ENCODE results near the gene MORN1.

MORN1 gene

DNA sequence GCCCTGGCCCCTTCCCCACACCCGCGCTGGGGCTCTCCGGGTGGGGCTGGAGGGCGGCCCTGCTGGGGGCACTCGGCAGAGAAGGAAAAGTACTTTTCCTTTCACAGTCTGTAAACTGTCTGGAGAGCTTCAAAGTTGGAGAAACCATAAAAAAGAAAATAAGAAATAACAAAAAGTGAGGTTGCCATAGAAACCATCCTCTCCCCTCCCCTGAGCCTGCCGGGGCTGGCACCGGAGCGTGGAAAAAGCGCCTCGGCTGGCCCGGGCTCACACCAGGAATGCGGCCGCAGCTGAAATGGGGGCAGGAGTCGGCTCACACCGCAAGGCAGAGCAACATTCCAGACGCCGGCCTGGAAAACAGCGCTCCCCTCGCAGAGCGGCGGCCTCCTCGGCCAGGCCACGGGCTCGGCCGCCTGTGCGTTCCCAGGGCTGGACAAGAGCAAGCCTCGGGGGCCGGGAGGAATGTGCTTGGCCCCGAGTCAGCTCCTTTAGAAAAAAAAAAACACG is 69.2 kb downstream of the MORN1 start:
- TF ChIP-seq POLR2A (IDR thresholded peaks at IDR 0.05; ENCODE audit: low read depth, low read length) (no peak), SPI1 (IDR thresholded peaks at IDR 0.05; ENCODE audit: low read depth, low read length) (no peak), PAX5 (IDR thresholded peaks at IDR 0.05; ENCODE audit: insufficient read depth, low read length, severe bottlenecking) (no peak), POU2F2 (IDR thresholded peaks at IDR 0.05; ENCODE audit: low read depth, low read length) (no peak), TAF1 (IDR thresholded peaks at IDR 0.05; ENCODE audit: low read depth, low read length) (no peak), POLR2AphosphoS5 (IDR thresholded peaks at IDR 0.05; ENCODE audit: low read depth, low read length) (no peak)
- DNase-seq (ENCODE audit: insufficient read length, low spot score) (no peak), FAIRE-seq (no peak)

DNA sequence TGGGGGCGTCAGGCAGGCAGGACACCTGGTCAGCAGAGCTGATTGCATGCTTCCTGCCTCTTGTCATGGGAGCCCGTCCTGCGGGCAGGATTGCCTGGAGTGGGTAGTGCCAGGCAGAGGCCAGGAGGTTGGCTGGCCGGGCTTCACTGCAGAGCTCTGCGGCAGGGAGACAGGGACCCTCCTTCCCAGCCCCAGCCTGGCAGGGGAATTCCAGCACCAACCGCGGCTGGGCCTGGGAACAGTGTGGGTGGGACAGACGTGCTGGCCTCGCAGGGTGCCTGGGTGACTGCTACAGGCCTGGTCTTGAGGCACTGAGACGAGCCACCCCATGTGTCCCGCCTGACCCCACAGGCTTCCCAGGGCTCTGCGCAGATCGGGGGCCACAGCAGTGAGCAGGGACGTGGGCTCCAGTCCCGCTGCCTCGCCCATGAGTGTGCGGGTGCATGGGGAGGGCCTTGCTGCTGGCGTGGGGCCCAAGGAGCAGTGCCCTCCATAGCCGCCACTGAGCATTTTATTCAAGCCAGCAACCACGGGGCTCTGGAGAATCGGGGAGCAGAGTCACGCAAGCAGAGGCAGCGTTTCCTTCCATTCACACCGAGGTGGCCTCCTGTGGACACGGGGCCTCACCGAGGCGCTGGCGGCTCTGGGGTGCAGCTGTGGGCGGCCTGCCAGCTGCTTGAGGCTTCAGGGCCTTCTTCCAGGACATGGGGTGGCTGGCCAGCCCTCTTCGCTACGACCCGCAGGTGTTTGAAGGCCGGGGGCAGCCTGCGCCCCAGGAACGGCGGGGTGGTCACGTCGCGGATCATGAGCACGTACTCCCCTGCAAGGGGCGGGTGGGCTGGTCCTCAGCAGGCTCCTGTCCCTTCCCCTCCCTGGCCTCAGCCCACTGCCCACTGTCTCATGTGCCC is 70.3 kb downstream of the MORN1 start:
- FAIRE-seq (no peak), DNase-seq (ENCODE audit: insufficient read length, low spot score) (no peak)
- TF ChIP-seq POLR2A (IDR thresholded peaks at IDR 0.05; ENCODE audit: low read depth, low read length) (no peak), POU2F2 (IDR thresholded peaks at IDR 0.05; ENCODE audit: low read depth, low read length) (no peak), POLR2AphosphoS5 (IDR thresholded peaks at IDR 0.05; ENCODE audit: low read depth, low read length) (no peak), PAX5 (IDR thresholded peaks at IDR 0.05; ENCODE audit: insufficient read depth, low read length, severe bottlenecking) (no peak), SPI1 (IDR thresholded peaks at IDR 0.05; ENCODE audit: low read depth, low read length) (no peak), TAF1 (IDR thresholded peaks at IDR 0.05; ENCODE audit: low read depth, low read length) (no peak)

DNA sequence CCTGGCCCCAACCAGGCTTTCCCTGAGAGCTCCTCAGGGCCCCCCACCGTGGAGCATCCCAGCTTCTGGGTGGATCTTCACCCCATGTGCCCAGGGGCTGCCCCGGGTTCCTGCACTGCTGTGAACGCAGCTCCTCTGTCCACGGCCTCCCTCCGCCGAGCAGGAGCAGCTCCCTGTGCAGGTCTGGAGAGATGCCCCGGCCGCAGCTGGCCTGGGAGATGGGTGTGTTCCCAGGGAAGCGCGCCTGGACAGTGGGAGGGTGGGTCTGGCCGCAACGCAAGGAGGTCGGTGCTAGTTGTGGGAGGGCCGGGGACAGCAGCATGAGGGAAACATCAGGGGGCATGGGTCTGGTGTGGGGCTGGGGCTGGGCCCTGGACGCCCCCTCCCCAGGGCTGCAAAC is 71.3 kb downstream of the MORN1 start:
- TF ChIP-seq SPI1 (IDR thresholded peaks at IDR 0.05; ENCODE audit: low read depth, low read length) (no peak), TAF1 (IDR thresholded peaks at IDR 0.05; ENCODE audit: low read depth, low read length) (no peak), POU2F2 (IDR thresholded peaks at IDR 0.05; ENCODE audit: low read depth, low read length) (no peak), POLR2A (IDR thresholded peaks at IDR 0.05; ENCODE audit: low read depth, low read length) (no peak), POLR2AphosphoS5 (IDR thresholded peaks at IDR 0.05; ENCODE audit: low read depth, low read length) (no peak), PAX5 (IDR thresholded peaks at IDR 0.05; ENCODE audit: insufficient read depth, low read length, severe bottlenecking) (no peak)
- FAIRE-seq (no peak), DNase-seq (ENCODE audit: insufficient read length, low spot score) (no peak)

DNA sequence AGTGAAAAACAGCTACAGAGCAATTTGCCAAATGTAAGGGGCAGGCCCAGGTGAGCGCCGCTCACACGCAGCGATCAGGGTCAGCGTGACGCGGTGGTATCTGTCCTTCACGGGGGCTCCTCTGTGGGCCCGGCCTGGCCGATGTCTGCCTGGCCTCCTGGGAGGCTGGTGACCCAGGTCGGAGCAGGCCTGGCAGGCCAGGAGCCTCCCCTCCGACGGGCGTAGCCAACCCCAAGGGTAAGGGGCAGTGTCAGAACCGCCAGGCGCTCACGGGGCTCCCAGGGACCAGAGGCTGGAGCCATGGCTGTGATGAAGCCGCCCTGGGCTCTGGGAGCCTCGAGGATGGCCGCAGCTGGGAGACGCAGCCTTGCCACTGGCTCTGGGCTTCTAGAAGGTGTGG is 72.1 kb downstream of the MORN1 start:
- FAIRE-seq, result no peak
- no peak for DNase-seq (ENCODE audit: insufficient read length, low spot score)
- no peak for TF ChIP-seq PAX5 (IDR thresholded peaks at IDR 0.05; ENCODE audit: insufficient read depth, low read length, severe bottlenecking)
- no peak for TF ChIP-seq TAF1 (IDR thresholded peaks at IDR 0.05; ENCODE audit: low read depth, low read length)
- no peak for TF ChIP-seq POLR2AphosphoS5 (IDR thresholded peaks at IDR 0.05; ENCODE audit: low read depth, low read length)
- no peak for TF ChIP-seq SPI1 (IDR thresholded peaks at IDR 0.05; ENCODE audit: low read depth, low read length)
- no peak for TF ChIP-seq POLR2A (IDR thresholded peaks at IDR 0.05; ENCODE audit: low read depth, low read length)
- TF ChIP-seq POU2F2 (IDR thresholded peaks at IDR 0.05; ENCODE audit: low read depth, low read length), result no peak

DNA sequence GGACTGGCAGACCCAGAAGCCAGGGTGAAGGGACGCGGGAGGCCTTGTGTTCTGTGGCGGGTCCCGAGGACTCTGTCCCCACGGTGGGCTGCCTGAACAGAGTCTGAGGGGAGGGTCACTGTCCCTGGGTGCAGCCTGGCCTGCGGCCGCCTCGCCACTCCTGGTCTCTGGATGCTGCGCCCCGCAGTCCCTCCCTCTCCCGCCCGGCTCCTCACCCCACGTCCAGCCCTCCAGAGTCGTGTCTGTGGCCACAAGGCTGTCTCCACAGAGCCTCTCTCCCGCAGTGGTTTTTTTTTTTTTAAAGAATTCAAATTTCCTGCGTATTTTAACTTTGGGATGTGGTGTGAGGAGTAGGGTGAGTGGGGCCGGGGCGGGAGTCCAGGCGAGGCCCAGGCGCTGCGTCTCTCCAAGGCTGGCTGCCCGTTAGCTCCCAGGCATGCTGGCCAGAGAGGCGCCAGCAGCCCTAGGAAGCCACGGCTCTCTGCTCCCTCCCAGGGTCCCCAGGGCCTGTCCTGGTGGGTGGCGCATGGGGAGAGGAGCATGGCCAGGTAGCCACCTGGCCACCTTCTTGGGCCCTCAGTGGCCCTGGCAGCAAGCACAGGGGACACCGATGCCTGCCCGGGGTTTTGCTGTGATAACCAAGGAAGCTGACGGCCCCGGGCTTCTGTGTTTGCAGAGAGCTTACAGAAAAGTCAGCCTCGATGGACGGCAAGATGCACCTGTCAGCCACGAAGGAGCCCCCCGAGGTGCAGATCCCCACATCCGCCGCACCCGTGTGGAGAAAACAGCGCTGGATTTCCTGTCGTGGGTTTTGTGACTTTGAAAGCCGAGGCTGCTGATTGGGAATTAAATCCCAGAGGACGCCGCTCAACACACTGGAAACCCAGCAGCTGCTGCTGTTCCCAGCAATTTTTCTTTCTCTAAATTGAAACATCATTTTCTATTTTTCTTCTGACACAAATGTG is 72.8 kb downstream of the MORN1 start:
- TF ChIP-seq SPI1 (IDR thresholded peaks at IDR 0.05; ENCODE audit: low read depth, low read length), result no peak
- TF ChIP-seq POLR2AphosphoS5 (IDR thresholded peaks at IDR 0.05; ENCODE audit: low read depth, low read length), result no peak
- TF ChIP-seq PAX5 (IDR thresholded peaks at IDR 0.05; ENCODE audit: insufficient read depth, low read length, severe bottlenecking), result no peak
- no peak for TF ChIP-seq POLR2A (IDR thresholded peaks at IDR 0.05; ENCODE audit: low read depth, low read length)
- no peak for TF ChIP-seq TAF1 (IDR thresholded peaks at IDR 0.05; ENCODE audit: low read depth, low read length)
- no peak for TF ChIP-seq POU2F2 (IDR thresholded peaks at IDR 0.05; ENCODE audit: low read depth, low read length)
- FAIRE-seq (no peak), DNase-seq (ENCODE audit: insufficient read length, low spot score) (no peak)

DNA sequence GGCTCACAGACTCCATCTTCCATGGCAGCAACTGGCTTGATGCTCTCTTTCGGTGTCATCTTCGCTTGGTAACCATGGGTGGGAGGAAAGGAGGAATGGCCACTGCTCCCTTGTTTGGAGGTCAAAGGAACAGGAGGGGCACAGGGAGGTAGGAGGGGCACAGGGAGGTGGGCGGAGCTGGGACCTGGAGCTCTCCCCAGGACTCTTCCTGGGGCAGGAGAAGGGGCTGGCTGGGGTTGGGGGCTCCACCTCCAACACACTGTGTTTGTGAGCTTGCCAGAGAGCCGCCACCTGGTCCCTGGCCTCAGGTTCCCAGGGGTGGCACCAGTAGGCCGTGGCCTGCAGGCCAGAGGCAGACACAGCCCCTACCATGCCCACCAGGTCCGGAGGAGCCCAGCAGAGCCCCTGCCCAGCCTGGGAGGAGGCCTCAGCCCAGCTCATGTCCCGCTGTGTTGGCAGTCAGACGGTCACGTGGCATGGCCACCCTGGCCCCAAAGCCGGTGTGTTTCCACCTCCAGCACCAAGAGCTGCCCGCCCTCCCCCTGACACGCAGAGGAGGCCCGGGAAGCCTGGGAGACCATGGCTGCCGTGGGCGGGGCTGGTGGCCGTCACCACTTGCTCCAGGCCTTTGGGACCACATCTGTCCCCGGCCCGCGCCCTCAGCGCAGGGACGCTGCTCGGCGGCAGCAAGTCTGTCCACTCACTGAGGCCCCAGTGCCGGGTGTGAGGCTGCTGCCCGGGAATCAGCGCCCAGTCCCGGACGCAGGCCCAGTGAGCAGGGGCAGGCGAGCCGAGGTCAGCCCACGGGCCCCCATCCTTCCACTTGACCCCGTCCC is 73.9 kb downstream of the MORN1 start:
- FAIRE-seq (no peak), DNase-seq (ENCODE audit: insufficient read length, low spot score) (no peak)
- TF ChIP-seq TAF1 (IDR thresholded peaks at IDR 0.05; ENCODE audit: low read depth, low read length), result no peak
- TF ChIP-seq PAX5 (IDR thresholded peaks at IDR 0.05; ENCODE audit: insufficient read depth, low read length, severe bottlenecking), result no peak
- TF ChIP-seq SPI1 (IDR thresholded peaks at IDR 0.05; ENCODE audit: low read depth, low read length), result no peak
- TF ChIP-seq POU2F2 (IDR thresholded peaks at IDR 0.05; ENCODE audit: low read depth, low read length), result no peak

DNA sequence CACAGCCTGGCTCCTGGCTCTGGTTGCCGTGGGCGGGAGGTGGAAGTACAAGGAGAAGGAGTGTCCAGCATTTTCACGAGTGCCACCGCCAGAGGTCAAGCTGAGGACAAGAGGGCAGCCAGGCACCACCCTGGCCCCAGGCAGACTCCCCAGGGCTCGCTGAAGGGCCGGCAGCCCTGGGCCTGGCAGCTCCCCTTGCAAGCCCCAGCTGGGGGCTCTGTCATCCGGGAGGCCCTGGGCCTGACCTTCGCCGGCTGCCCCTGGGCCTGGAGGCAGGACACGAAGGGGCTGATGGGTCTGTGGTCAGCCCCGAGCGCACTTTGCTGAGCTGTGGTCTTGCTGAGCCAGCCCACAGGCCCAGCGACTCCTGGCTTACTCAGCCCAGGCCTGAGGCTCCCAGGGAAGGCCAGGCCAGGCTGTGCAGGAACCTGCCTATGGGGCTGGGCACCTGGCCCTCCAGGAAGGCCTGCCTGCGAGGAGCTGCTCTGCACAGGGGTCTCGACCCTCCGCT is 74.8 kb downstream of the MORN1 start:
- DNase-seq (ENCODE audit: insufficient read length, low spot score) (no peak), FAIRE-seq (no peak)
- TF ChIP-seq POLR2AphosphoS5 (IDR thresholded peaks at IDR 0.05; ENCODE audit: low read depth, low read length) (no peak), TAF1 (IDR thresholded peaks at IDR 0.05; ENCODE audit: low read depth, low read length) (no peak), POU2F2 (IDR thresholded peaks at IDR 0.05; ENCODE audit: low read depth, low read length) (no peak), PAX5 (IDR thresholded peaks at IDR 0.05; ENCODE audit: insufficient read depth, low read length, severe bottlenecking) (no peak), POLR2A (IDR thresholded peaks at IDR 0.05; ENCODE audit: low read depth, low read length) (no peak), SPI1 (IDR thresholded peaks at IDR 0.05; ENCODE audit: low read depth, low read length) (no peak)

Measured in GM12891 (cell line).